ENCODE results near the gene CCDC50. TPM values are rescaled to one million over a fixed set of nuclear protein-coding genes. Genes with fewer than 3 reads are reported as not detected.

CCDC50 gene
- total RNA-seq, 1 experiment from 2014 or later = 47.8 TPM

DNA sequence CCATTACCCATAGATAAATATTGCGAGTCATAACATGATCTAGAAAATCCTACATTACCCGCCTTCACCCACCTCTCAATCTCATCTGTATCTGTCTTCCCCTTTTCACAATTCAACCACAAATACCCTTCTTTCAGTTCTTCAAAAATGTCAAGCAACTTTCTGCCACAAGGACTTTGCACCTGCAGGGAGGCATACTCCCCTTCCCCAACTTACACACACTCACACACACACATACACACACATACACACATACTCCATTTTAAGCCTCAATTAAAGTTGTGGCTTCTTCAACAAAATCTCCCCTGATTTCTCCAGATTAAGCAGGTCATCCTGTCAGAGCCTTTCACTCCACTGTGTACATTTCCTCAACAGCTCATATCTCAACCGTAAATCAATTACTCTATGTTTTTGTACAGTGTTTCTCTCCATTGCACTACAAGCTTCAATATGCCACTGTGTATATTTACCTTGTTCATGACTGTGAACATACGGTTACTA, 33.1 kb upstream of the CCDC50 start:
- ChIA-PET CTCF (no interaction called here), RAD21 (ENCODE audit: low non-redundant PET in 1 of 2, low total read pairs in 2 of 2, uncharacterized antibody in 2 of 2, unreplicated experiment in 2 of 2) (no interaction called here), POLR2A (no interaction called here)
- H3K9me2 ChIP-seq (ENCODE audit: insufficient read depth) = no peaks in the 10 kb centered on the region
- intact Hi-C loops (cut with micrococcal nuclease) = no loop called here
- H3K4me2 ChIP-seq (ENCODE audit: low read length) = no peak overlapping the region
- H3K27me3 ChIP-seq (ENCODE audit: insufficient read depth, low read length) = no peaks in the 10 kb centered on the region
- H2AFZ ChIP-seq (ENCODE audit: low read depth, low read length, poor library complexity, severe bottlenecking) = no peak overlapping the region
- no peak overlapping the region for H3K4me3 ChIP-seq (replicated peaks in 1 of 2; ENCODE audit: low read depth in 1 of 2, low read length in 2 of 2)
- H3K36me3 ChIP-seq (ENCODE audit: control insufficient read depth in 1 of 2, insufficient read depth in 2 of 2, low read length in 2 of 2) = no peaks in the 10 kb centered on the region
- no peak for TF ChIP-seq ZNF274 (IDR thresholded peaks at IDR 0.05; ENCODE audit: low read depth, low read length)
- TF ChIP-seq SP1 (IDR thresholded peaks at IDR 0.05; ENCODE audit: low read depth) = no peak
- TF ChIP-seq EGR1 (IDR thresholded peaks at IDR 0.05; ENCODE audit: low read depth) = no peak
- TF ChIP-seq EZH2phosphoT487 (IDR thresholded peaks at IDR 0.05; ENCODE audit: borderline replicate concordance) = no peak
- TF ChIP-seq SRF (IDR thresholded peaks at IDR 0.05; ENCODE audit: low read depth) = no peak
- TF ChIP-seq POLR2AphosphoS5 (IDR thresholded peaks at IDR 0.05; ENCODE audit: low read depth, low read length) = no peak
- TF ChIP-seq, protein P1, sequence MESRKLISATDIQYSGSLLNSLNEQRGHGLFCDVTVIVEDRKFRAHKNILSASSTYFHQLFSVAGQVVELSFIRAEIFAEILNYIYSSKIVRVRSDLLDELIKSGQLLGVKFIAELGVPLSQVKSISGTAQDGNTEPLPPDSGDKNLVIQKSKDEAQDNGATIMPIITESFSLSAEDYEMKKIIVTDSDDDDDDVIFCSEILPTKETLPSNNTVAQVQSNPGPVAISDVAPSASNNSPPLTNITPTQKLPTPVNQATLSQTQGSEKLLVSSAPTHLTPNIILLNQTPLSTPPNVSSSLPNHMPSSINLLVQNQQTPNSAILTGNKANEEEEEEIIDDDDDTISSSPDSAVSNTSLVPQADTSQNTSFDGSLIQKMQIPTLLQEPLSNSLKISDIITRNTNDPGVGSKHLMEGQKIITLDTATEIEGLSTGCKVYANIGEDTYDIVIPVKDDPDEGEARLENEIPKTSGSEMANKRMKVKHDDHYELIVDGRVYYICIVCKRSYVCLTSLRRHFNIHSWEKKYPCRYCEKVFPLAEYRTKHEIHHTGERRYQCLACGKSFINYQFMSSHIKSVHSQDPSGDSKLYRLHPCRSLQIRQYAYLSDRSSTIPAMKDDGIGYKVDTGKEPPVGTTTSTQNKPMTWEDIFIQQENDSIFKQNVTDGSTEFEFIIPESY (IDR thresholded peaks at IDR 0.05; ENCODE audit: extremely low read depth, insufficient replicate concordance, low read length) = no peak
- TF ChIP-seq TCF7L2 (IDR thresholded peaks at IDR 0.05; ENCODE audit: borderline replicate concordance, extremely low read depth, insufficient read depth, insufficient read length) = no peak
- TF ChIP-seq JUND (IDR thresholded peaks at IDR 0.05) = no peak
- no peaks in the 10 kb centered on the region for H4K20me1 ChIP-seq (ENCODE audit: insufficient read depth)
- no TSS peak for BruUV-seq (replicated peaks)
- H3K9me3 ChIP-seq (ENCODE audit: control insufficient read depth in 1 of 2, insufficient read depth in 1 of 2, low read depth in 1 of 2, low read length in 2 of 2) = no peaks in the 10 kb centered on the region
- no peak overlapping the region for H3K27ac ChIP-seq (ENCODE audit: low read depth, low read length)
- no peak overlapping the region for H3K9ac ChIP-seq (ENCODE audit: low read length)
- no peak for DNase-seq (ENCODE audit: low read depth, low spot score)
- no peak for ATAC-seq
- H3K4me1 ChIP-seq (ENCODE audit: control insufficient read depth in 1 of 2, insufficient read depth in 2 of 2, low read length in 2 of 2) = no peaks in the 10 kb centered on the region
- H3K79me2 ChIP-seq (ENCODE audit: insufficient read depth, low read length) = no peaks in the 10 kb centered on the region

DNA sequence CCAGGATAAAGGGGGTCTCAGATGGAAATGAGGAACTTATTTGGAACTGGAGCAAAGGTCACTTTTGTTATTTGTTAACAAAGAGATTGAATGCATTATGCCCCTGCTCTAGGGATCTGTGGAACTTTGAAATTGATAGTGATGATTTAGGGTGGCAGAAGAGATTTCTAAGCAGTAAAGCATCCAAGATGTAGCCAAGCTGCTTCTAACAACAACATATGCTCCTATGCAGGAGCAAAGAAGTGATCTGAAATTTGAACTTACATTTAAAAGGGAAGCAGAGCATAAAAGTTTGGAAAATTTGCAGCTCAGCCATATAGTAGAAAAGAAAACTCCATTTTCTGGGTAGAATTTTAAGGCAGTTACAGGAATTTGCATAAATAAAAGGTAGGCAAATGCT, 30.3 kb upstream of the CCDC50 start:
- RAD21 ChIA-PET (ENCODE audit: low non-redundant PET in 1 of 2, low total read pairs in 2 of 2, uncharacterized antibody in 2 of 2, unreplicated experiment in 2 of 2) = no interaction called here
- CTCF ChIA-PET = no interaction called here
- Histone ChIP-seq H3K9me3 (ENCODE audit: control insufficient read depth in 1 of 2, insufficient read depth in 1 of 2, low read depth in 1 of 2, low read length in 2 of 2) (no peaks in the 10 kb centered on the region), H4K20me1 (ENCODE audit: insufficient read depth) (no peaks in the 10 kb centered on the region), H3K4me2 (ENCODE audit: low read length) (no peak overlapping the region), H3K9me2 (ENCODE audit: insufficient read depth) (no peaks in the 10 kb centered on the region), H3K27ac (ENCODE audit: low read depth, low read length) (no peak overlapping the region), H3K9ac (ENCODE audit: low read length) (no peak overlapping the region), H3K36me3 (ENCODE audit: control insufficient read depth in 1 of 2, insufficient read depth in 2 of 2, low read length in 2 of 2) (no peaks in the 10 kb centered on the region), H2AFZ (ENCODE audit: low read depth, low read length, poor library complexity, severe bottlenecking) (no peak overlapping the region), H3K4me3 (replicated peaks in 1 of 2; ENCODE audit: low read depth in 1 of 2, low read length in 2 of 2) (no peak overlapping the region), H3K79me2 (ENCODE audit: insufficient read depth, low read length) (no peaks in the 10 kb centered on the region), H3K27me3 (ENCODE audit: insufficient read depth, low read length) (no peaks in the 10 kb centered on the region), H3K4me1 (ENCODE audit: control insufficient read depth in 1 of 2, insufficient read depth in 2 of 2, low read length in 2 of 2) (no peaks in the 10 kb centered on the region)
- intact Hi-C loops (cut with micrococcal nuclease) = no loop called here
- no peak for ATAC-seq
- no TSS peak for BruUV-seq (replicated peaks)
- POLR2A ChIA-PET = no interaction called here
- DNase-seq (ENCODE audit: low read depth, low spot score) = no peak
- TF ChIP-seq POLR2AphosphoS5 (IDR thresholded peaks at IDR 0.05; ENCODE audit: low read depth, low read length) (no peak), CEBPB (IDR thresholded peaks at IDR 0.05; ENCODE audit: low read depth) (no peak), FOSL1 (IDR thresholded peaks at IDR 0.05; ENCODE audit: low read depth) (no peak), CBX3 (IDR thresholded peaks at IDR 0.05; ENCODE audit: low read depth) (no peak), EGR1 (IDR thresholded peaks at IDR 0.05; ENCODE audit: low read depth) (no peak), EZH2phosphoT487 (IDR thresholded peaks at IDR 0.05; ENCODE audit: borderline replicate concordance) (no peak), SRF (IDR thresholded peaks at IDR 0.05; ENCODE audit: low read depth) (no peak)
- TF ChIP-seq, protein P2, sequence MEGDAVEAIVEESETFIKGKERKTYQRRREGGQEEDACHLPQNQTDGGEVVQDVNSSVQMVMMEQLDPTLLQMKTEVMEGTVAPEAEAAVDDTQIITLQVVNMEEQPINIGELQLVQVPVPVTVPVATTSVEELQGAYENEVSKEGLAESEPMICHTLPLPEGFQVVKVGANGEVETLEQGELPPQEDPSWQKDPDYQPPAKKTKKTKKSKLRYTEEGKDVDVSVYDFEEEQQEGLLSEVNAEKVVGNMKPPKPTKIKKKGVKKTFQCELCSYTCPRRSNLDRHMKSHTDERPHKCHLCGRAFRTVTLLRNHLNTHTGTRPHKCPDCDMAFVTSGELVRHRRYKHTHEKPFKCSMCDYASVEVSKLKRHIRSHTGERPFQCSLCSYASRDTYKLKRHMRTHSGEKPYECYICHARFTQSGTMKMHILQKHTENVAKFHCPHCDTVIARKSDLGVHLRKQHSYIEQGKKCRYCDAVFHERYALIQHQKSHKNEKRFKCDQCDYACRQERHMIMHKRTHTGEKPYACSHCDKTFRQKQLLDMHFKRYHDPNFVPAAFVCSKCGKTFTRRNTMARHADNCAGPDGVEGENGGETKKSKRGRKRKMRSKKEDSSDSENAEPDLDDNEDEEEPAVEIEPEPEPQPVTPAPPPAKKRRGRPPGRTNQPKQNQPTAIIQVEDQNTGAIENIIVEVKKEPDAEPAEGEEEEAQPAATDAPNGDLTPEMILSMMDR (IDR thresholded peaks at IDR 0.05 in 2 of 3, conservative IDR thresholded peaks at IDR 0.05 in 1 of 3; ENCODE audit: borderline replicate concordance in 1 of 3, insufficient read depth in 1 of 3, low read depth in 2 of 3, low read length in 2 of 3) = no peak
- TF ChIP-seq, protein P3, sequence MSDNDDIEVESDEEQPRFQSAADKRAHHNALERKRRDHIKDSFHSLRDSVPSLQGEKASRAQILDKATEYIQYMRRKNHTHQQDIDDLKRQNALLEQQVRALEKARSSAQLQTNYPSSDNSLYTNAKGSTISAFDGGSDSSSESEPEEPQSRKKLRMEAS (IDR thresholded peaks at IDR 0.05) = no peak
- TF ChIP-seq, protein P1 (IDR thresholded peaks at IDR 0.05; ENCODE audit: extremely low read depth, insufficient replicate concordance, low read length) = no peak

Measured in HCT116 (cell line).